Mesenchymal stem cell (in vitro differentiated cells and primary cell): ENCODE data around the gene POLD2.

ENCODE experiments used
- DNase-seq: peaks from one replicate; pipeline ENCODE4 v3.0.0-alpha.2; 2013
- H2AFZ ChIP-seq: one replicate; pipeline ENCODE4 v1.6.1; 2013; ENCODE audit warnings: low read depth, mild to moderate bottlenecking, control low read depth, inconsistent platforms, low read length, moderate library complexity
- H2AK5ac ChIP-seq: 2 replicates; pipeline ENCODE4 v1.6.1; 2013; ENCODE audit warnings: low read length, moderate library complexity, mild to moderate bottlenecking, inconsistent platforms; ENCODE audit not compliant: severe bottlenecking
- H2BK120ac ChIP-seq: one replicate; pipeline ENCODE4 v1.6.1; 2013; ENCODE audit warnings: low read depth, mild to moderate bottlenecking, inconsistent platforms, low read length, moderate library complexity
- H2BK12ac ChIP-seq, 2 experiments: one replicate each; pipeline ENCODE4 v1.6.1; 2013; ENCODE audit warnings: inconsistent platforms in 2 of 2, low read length in 2 of 2, mild to moderate bottlenecking in 2 of 2, moderate library complexity in 2 of 2, control low read depth in 1 of 2
- H2BK15ac ChIP-seq: one replicate; pipeline ENCODE4 v1.6.1; 2013; ENCODE audit warnings: mild to moderate bottlenecking, low read depth, inconsistent platforms; ENCODE audit not compliant: poor library complexity, severe bottlenecking
- H2BK5ac ChIP-seq: 2 replicates; pipeline ENCODE4 v1.6.1; 2013; ENCODE audit warnings: low read depth, mild to moderate bottlenecking, low read length, control low read depth, inconsistent platforms; ENCODE audit not compliant: poor library complexity, severe bottlenecking
- H3K14ac ChIP-seq, 2 experiments: one replicate each; pipeline ENCODE4 v1.6.1; 2013; ENCODE audit warnings: inconsistent platforms in 2 of 2, low read length in 2 of 2, control low read depth in 1 of 2, mild to moderate bottlenecking in 1 of 2, moderate library complexity in 1 of 2
- H3K18ac ChIP-seq, 2 experiments: one replicate each; pipeline ENCODE4 v1.6.1; 2013; ENCODE audit warnings: inconsistent platforms in 2 of 2, low read length in 2 of 2, control low read depth in 1 of 2, low read depth in 1 of 2, mild to moderate bottlenecking in 1 of 2
- H3K23ac ChIP-seq, 2 experiments: one replicate each; pipeline ENCODE4 v1.6.1; 2013; ENCODE audit warnings: inconsistent platforms in 2 of 2, low read length in 2 of 2, mild to moderate bottlenecking in 2 of 2, moderate library complexity in 2 of 2, control low read depth in 1 of 2
- H3K27ac ChIP-seq: 2 replicates; pipeline ENCODE4 v1.5.1; 2013; ENCODE audit warnings: mild to moderate bottlenecking, moderate library complexity, low read length, control low read depth, inconsistent platforms; ENCODE audit not compliant: poor library complexity, severe bottlenecking
- H3K27me3 ChIP-seq, 2 experiments: 2 replicates each; pipeline versions ENCODE4 v1.6.1 to v1.7.0; 2013; ENCODE audit warnings: low read length in 2 of 2, mild to moderate bottlenecking in 2 of 2, moderate library complexity in 2 of 2, control low read depth in 1 of 2, inconsistent platforms in 1 of 2; ENCODE audit not compliant: control insufficient read depth in 1 of 2, insufficient read depth in 1 of 2
- H3K36me3 ChIP-seq, 2 experiments: 2 replicates each; pipeline versions ENCODE4 v1.6.1 to v1.7.0; 2013; ENCODE audit warnings: low read length in 2 of 2, control low read depth in 1 of 2, inconsistent platforms in 1 of 2, low read depth in 1 of 2, mild to moderate bottlenecking in 1 of 2; ENCODE audit not compliant: insufficient read depth in 2 of 2, control insufficient read depth in 1 of 2
- H3K4ac ChIP-seq, 2 experiments: one replicate each; pipeline ENCODE4 v1.6.1; 2013; ENCODE audit warnings: inconsistent platforms in 2 of 2, low read length in 2 of 2, mild to moderate bottlenecking in 2 of 2, moderate library complexity in 2 of 2, control low read depth in 1 of 2, low read depth in 1 of 2
- H3K4me1 ChIP-seq: 2 replicates; pipeline ENCODE4 v1.6.1; 2013; ENCODE audit warnings: low read depth, low read length, control low read depth; ENCODE audit not compliant: control insufficient read depth, insufficient read depth
- H3K4me2 ChIP-seq: 2 replicates; pipeline ENCODE4 v1.6.1; 2013; ENCODE audit warnings: low read length, mild to moderate bottlenecking, inconsistent platforms; ENCODE audit not compliant: poor library complexity, severe bottlenecking
- H3K4me3 ChIP-seq, 2 experiments: 2 replicates each; pipeline versions ENCODE4 v1.5.1 to v1.7.0; 2013; ENCODE audit warnings: low read length in 2 of 2, mild to moderate bottlenecking in 2 of 2, control low read depth in 1 of 2, low read depth in 1 of 2; ENCODE audit not compliant: insufficient read depth in 1 of 2
- H3K79me1 ChIP-seq: replicated peaks from 2 replicates; pipeline ENCODE4 v1.6.1; 2013; ENCODE audit warnings: mild to moderate bottlenecking, control low read depth, low read length, inconsistent platforms; ENCODE audit not compliant: poor library complexity, severe bottlenecking
- H3K9ac ChIP-seq: 2 replicates; pipeline ENCODE4 v1.7.0; 2013; ENCODE audit warnings: mild to moderate bottlenecking, low read length, moderate library complexity
- H3K9me3 ChIP-seq: 2 replicates; pipeline ENCODE4 v1.7.0; 2013; ENCODE audit warnings: mild to moderate bottlenecking, low read length; ENCODE audit not compliant: control insufficient read depth
- H4K8ac ChIP-seq: one replicate; pipeline ENCODE4 v1.6.1; 2013; ENCODE audit warnings: inconsistent platforms, mild to moderate bottlenecking, low read length, moderate library complexity
- H4K91ac ChIP-seq: one replicate; pipeline ENCODE4 v1.6.1; 2013; ENCODE audit warnings: mild to moderate bottlenecking, low read length, inconsistent platforms
- WGBS: methylation state at CpG from one replicate; pipeline ENCODE4 v1.1.7; 2013; ENCODE audit warnings: mixed read lengths; 5-methylcytosine and 5-hydroxymethylcytosine counted together

Gene POLD2

DNA sequence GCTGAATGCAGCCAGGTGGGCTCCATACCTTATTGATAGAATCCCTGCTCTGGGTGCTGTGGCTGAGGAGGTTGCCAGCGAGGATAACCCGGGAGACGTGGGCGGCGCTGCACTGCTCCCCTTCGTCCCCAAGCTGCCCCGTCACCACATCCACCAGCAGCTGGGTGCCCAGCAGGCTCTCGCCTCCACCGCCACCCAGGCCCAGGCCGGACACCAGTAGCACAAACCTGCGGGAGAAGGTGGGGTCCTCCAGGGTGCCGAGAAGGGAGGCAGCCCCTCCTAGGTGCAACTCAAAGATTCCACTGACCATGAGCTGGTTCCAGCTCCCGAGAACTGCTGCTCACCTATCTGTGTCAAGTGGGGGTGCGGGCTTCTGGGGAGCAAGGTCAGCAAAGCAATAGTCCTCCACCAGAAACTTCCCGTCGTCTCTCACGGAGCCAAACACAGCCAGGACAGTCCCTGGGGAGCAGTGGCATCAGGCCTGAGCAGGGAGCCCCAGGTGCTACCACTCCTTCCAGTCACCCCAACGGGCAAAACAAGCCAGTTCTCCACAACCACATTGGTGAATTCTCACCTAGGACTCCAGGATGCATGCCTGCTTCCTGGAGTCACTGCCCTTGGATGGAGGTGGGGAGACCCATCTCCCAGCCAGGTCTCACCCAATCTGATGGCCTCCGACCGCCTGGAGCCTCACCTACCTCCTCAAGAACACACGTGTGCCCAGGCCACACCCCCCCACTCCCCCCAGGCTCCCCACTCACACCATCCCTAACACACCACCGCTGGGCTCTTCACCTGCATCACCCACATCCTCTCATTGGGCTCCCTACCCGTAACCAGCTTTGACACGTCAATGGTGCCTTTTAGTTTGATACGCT is 6.3 kb downstream of the POLD2 start:
- no peaks in the 10 kb centered on the region for H3K9me3 ChIP-seq
- H2AFZ ChIP-seq: no peak overlapping the region
- no peak overlapping the region for H3K23ac ChIP-seq
- peaks cover 47% of the 10 kb centered on the region for H3K79me1 ChIP-seq
- no peak overlapping the region for H2BK5ac ChIP-seq
- no peak for DNase-seq
- H3K27ac ChIP-seq: no peak overlapping the region
- H3K4me2 ChIP-seq: no peak overlapping the region
- H3K36me3 ChIP-seq: peaks cover 90 to 91% of the 10 kb centered on the region in 2 experiments
- no peak overlapping the region for H2BK120ac ChIP-seq
- no peak overlapping the region for H4K91ac ChIP-seq
- no peak overlapping the region for H2BK12ac ChIP-seq
- no peaks in the 10 kb centered on the region for H3K27me3 ChIP-seq
- 95% methylated on average over 25 of the region's 25 CpGs for WGBS
- H3K14ac ChIP-seq: no peak overlapping the region
- no peak overlapping the region for H4K8ac ChIP-seq
- no peak overlapping the region for H3K4me3 ChIP-seq
- no peak overlapping the region for H3K4ac ChIP-seq
- H2AK5ac ChIP-seq: no peak overlapping the region
- H3K4me1 ChIP-seq: peaks cover 18% of the 10 kb centered on the region
- H3K18ac ChIP-seq: no peak overlapping the region
- no peak overlapping the region for H3K9ac ChIP-seq
- H2BK15ac ChIP-seq: no peak overlapping the region

DNA sequence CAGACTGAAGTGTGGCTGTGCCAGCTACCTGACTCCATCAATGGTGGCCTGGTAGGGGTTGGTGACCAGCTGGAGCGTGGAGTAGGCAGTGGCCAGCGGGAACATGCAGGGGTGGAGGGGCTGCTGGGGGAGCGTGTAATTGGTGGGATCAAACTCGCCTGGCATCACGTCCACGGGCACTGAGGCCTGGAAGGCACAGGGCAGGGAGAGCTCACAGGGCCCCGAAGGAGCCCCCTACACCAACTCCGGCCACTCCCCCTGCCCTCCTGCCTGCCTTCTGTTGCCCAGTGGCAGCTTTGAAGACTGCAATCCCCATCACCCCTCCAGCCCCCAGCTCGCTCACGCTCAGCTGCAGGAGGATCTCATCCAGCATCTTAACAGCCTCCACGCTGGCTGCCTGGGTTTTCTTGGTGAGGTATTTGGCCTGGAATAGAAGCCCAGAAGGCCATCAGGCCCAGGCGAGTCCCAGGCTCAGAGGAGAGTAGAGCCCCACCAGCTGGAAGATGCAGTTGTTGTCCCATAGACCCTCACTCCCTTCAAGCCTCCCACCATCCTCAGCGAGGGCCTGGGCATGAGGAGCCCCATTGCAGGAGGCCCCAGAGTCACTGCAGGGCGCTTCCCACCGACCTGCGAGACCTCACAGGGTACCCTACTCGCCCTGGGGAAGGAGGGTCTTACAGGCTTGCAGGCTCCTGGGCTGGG is 7.1 kb downstream of the POLD2 start:
- Histone ChIP-seq H3K4me1 (peaks cover 17% of the 10 kb centered on the region), H2AFZ (no peak overlapping the region), H2BK5ac (no peak overlapping the region), H2BK12ac (no peak overlapping the region), H3K18ac (no peak overlapping the region), H3K14ac (no peak overlapping the region), H3K79me1 (peaks cover 45% of the 10 kb centered on the region), H3K27me3 (no peaks in the 10 kb centered on the region), H4K8ac (no peak overlapping the region), H3K4me3 (no peak overlapping the region), H3K23ac (no peak overlapping the region), H2BK15ac (no peak overlapping the region), H2BK120ac (no peak overlapping the region), H3K27ac (no peak overlapping the region), H3K9me3 (no peaks in the 10 kb centered on the region), H3K4me2 (no peak overlapping the region), H3K9ac (no peak overlapping the region), H2AK5ac (no peak overlapping the region), H3K4ac (no peak overlapping the region), H4K91ac (no peak overlapping the region), H3K36me3 (peaks cover 91 to 92% of the 10 kb centered on the region in 2 experiments)
- DNase-seq: no peak
- WGBS: 94% methylated on average over 17 of the region's 17 CpGs

DNA sequence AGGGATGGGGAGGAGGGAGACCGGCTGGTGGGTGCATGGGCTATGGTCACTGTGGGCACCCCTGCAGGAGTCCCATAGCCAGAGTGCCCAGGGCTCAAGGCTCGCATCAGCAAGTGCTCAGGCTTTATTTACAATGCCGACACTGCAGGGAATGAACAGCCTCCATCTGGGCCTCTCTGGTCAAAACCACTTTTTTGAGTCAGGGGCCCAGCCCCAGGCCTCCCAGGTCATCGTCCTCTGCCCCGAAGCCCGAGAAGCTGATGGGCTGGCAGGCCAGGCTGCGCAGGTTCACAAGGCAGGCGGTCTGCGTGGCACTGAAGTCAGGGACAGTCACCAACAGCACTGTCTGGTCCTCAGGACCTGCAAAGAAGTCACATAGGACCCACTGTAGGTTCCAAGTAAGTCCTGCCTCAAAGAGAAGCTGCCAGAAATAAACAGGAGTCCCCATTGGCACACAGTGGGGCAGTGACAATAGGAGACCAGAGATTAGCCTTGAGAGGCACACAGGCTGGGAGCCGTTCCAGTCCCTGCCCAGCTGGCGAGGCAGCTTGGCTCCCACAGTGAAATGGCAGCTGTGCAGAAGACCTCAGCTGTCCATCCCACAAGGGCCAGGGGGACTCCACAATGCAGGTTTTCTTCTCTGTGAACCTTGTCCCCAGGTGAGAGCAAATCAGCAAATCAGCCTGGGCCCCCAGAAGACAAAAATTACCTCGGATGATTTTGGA is 8.6 kb downstream of the POLD2 start:
- Histone ChIP-seq H2BK5ac (no peak overlapping the region), H4K91ac (no peak overlapping the region), H3K79me1 (peaks cover 35% of the 10 kb centered on the region), H3K9ac (no peak overlapping the region), H3K4ac (no peak overlapping the region), H3K14ac (no peak overlapping the region), H3K27me3 (no peaks in the 10 kb centered on the region), H3K4me3 (no peak overlapping the region), H4K8ac (no peak overlapping the region), H3K27ac (no peak overlapping the region), H3K4me1 (peaks cover 24% of the 10 kb centered on the region), H2AFZ (no peak overlapping the region), H2AK5ac (no peak overlapping the region), H2BK15ac (no peak overlapping the region), H3K9me3 (no peaks in the 10 kb centered on the region), H3K36me3 (peaks cover 91 to 97% of the 10 kb centered on the region in 2 experiments), H2BK12ac (no peak overlapping the region), H3K4me2 (no peak overlapping the region), H2BK120ac (no peak overlapping the region), H3K18ac (no peak overlapping the region), H3K23ac (no peak overlapping the region)
- WGBS: 95% methylated on average over 12 of the region's 12 CpGs
- DNase-seq: no peak
